Pulmonary artery endothelial cell (primary cell): ENCODE results near the gene VSIG10L2. TPM values are rescaled to one million over a fixed set of nuclear protein-coding genes. Genes with fewer than 3 reads are reported as not detected.

Experiments
- DNase-seq: peaks from one replicate; pipeline ENCODE4 v3.0.0-alpha.2; 2011; ENCODE audit warnings: low read depth, low spot score
- total RNA-seq: library from RNA; depleted of rRNA; stranded (reverse); fragments of >200 nt; gene quantifications from 2 replicates; pipeline ENCODE4 v1.2.3, GENCODE V29; 2014

The VSIG10L2 gene
- total RNA-seq, 1 donor from 2014 or later, result not detected

DNA sequence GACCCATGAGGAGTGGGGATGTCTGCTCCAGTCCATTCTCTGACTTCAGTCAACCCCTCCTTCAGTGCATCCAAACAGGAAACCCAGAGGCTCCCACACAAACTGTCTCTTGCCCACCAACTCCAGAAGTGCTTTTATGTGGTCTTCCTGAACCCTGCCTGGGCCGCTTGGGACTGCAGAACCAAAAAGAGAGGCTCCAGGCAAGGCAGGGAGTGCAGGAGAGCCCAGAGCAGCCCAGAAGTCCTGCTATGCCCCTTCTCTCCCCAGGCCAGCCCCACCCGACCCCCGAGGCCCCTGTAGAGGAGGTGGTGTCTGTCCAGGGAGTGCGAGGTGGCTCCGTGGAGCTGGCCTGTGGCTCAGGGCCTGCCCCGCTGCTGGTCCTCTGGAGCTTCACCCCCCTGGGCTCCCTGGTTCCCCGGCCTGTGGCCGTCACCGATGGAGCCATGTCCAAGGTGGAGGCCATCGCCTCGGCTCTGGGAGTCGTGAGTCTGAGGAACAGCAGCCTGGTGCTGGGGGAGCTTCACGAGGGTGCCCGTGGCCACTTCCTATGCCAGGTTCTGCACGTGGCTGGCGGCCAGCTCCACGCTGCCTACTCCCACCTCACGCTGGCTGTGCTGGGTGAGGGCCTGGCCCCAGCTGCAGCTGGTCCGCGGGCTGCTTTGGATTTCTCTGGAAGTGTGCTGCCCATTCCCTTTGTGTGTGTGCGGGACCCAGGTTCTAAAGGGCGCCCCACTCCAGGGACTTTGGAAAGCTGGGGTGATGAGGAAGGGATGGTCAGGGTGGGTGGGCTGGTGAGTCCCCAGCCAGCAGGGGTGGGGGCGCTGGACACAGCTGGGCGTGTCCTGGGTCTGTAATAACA lies 1.8 kb downstream of the VSIG10L2 start:
- DNase-seq, result no peak

DNA sequence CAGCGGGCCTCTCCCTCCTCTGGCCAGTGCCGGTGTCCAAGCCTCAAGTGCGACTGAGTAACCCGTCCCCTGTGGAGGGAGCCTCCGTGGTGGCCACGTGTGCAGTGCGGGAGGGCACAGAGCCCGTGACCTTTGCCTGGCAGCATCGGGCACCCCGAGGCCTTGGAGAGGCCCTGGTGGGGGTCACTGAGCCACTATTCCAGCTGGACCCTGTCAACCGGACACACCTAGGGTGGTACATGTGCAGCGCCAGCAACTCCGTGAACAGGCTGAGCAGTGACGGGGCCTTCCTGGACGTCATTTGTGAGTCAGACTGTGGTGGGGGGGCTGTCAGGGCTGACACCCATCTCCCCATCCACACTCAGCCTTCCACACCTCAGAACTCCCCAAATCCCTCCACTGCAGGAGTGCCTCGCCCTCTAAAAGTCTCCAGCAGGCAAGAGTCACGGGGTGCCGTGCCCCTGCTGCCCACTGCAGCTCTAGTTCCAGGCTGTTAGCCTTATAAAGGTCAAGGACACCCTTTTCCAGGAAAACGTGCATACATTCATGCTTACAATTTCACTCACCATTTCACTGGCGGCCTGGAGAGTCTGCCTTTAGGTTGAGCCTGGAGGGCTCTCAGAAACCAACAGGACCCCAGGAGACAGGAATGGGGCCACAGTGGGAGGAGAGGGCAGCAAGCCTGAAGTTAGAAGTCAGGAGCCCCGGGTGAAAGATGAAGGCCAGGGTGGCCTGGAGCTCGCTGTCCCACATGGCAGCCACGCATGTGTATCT lies 2.6 kb downstream of the VSIG10L2 start:
- DNase-seq, result no peak

DNA sequence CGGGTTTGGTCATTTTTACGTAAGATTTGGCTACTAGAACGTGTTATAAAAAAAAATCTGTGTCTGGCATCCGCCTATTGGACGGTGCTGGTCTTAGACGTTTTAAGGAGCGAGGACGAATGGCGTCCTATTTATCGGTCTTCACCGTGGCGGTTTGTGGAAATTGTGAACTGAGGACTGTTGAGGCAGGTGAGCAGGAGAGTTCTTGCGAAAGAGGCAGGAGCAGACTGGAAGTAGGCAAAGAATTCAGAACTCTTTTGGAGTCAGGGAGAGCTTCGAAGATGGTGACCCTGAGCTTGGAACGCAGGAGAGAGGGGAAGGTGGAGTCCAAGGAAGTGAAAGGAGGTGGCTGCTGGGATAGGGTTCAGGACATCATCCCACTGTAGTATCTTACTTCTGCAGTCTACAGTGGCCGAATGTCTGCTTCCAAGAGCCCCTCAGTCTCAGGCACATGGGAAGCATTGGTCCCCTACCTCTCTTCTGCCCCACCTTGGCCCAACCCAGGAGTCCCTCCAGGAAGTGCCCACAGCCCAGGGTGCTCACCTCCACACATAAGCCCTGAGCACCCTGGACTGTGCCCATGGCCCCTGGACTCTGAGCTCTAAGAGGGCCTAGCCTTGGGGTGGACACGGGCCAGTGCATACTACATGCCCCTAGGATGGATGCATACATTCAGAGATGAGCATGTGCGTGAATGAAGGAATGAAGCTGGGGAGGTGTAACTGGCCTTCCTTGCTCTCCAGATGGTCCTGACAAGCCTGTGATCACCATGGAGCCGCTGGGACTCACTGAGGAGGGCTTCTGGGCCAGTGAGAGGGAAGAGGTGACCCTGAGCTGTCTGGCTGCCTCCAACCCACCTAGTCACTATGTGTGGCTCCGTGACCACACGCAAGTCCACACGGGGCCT lies 3.7 kb downstream of the VSIG10L2 start:
- no peak for DNase-seq

DNA sequence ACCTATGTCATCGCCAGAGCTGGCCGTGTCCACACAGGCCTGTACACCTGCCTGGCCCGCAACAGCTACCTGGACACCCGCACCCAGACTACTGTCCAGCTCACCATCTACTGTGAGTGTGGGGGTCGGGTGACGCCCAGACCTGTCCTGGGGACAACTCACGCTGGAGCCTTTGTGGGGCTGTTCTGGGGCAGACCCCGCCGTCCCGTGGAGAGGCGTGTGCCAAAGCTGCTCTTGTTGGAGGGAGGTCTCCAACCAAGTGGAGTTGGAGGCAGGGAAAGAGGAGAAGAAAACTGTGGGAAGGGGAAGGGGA lies 4.3 kb downstream of the VSIG10L2 start:
- DNase-seq, result no peak

DNA sequence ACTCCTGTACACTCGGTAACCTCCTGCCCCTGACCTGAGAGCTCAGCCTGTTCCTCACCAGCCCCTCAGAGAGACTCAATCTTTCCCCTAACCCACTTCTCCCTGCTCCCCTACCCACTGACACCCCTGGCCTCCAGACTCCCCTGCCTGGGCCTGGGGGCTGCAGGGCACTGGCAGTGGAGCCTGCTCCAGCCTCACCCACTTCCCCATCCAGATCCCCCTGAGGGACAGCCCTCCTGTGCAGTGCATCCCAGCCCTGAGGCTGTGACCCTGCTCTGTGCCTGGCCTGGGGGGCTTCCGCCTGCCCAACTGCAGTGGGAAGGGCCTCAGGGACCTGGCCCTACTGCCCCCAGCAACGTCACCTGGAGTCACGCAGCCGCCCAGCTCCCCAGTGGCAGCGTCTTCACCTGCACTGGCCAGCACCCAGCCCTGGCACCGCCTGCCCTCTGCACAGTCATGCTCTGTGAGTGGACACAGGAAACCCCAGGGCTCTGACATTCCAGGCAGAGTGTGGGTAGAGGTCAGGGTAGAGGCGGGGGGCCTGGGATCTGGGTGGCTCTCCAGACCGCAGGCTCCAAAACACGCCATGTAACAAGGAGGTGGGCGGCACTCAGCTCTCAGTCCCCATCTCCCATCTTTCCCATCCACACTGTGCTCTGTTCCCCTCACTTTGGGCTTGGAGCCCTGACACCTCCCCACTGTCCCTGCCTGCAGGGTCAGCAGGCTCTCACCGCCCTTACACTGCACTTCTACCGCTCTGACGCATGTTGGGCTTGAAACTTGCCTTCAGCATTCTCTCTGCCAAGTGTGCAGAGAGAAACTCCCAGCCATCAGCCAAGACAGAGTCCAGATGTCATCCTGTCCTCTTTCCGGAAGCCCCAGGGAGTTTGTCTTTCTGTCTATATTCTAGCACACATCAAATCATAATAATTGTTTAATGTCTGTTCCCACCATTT lies 5.1 kb downstream of the VSIG10L2 start:
- DNase-seq, result no peak

DNA sequence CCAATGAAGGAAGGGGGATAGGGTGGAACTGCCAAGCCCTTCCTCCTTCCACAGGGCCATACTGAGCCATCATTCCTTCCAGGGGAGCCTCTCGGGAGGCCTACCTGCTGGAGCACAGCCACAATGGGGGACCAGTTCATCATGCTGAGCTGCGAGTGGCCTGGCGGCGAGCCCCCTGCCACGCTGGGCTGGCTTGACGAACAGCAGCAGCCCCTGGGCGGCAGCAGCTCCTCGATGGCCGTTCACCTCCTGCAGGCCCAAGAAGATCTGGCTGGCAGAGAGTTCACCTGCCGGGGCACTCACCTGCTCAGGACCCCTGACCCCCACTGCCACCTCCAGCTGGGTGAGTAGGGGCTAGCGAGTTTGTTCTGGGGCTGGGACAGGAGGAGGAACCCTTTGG lies 5.9 kb downstream of the VSIG10L2 start:
- no peak for DNase-seq

DNA sequence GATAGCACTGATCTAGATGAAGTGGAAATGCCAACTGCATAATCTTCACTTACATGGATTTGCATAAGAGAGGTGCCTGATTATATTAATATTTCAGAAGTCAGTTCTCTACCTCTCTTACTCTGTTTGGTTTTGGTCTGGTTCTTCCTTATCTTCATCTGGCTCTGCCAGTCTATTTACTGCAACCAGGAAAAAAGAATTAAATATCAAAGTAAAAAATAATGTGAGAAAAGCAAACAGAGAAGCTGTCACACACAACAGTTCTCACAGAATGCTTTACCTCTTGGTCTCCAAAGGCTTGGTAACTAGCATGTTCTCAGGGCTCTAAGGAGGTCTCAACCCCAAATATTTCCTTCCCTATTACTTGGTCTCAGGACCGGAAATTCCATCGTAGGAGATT lies 6.7 kb downstream of the VSIG10L2 start:
- DNase-seq, result no peak

DNA sequence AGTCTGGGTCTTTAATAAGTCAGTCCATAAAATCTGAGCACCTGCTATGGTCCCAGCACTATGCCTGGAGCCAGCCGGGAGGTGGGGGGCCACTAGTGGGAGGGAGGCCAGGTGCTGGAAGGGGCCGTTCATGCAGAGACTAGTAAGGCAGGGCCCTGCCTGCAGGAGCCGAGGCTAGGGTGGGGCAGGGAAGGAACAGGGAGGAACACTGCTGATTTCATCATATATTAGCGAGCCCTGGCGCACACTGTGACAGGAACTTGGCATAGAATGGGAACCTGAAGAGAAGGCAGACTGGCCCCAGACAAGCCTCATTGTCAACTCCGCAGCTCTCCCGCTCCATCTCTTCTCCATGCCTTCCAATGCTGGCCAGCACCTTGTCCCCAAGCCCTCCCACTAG lies 7.1 kb downstream of the VSIG10L2 start:
- no peak for DNase-seq

DNA sequence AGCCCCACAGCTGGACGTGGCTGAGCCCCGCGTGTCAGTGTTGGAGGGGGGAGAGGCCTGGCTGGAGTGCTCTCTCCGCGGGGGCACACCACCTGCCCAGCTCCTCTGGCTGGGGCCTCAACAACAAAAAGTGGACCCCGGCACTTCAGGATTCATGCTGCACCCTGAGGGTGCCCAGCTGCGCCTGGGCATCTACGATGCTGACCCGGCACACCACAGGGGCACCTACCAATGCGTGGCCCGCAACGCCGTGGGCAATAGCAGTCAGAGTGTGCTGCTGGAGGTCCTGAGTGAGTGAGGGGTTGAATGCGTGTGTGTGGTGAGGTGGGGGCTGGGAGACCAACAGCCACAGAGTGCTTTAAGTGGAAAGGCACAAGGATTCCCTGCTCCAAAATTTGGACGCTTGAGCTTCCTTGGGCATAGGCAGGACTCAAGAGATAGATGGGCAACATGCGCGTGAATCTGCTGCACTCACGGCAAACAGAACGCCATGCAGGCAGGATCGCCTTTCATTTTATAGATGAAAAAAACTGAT lies 7.6 kb downstream of the VSIG10L2 start:
- no peak for DNase-seq

DNA sequence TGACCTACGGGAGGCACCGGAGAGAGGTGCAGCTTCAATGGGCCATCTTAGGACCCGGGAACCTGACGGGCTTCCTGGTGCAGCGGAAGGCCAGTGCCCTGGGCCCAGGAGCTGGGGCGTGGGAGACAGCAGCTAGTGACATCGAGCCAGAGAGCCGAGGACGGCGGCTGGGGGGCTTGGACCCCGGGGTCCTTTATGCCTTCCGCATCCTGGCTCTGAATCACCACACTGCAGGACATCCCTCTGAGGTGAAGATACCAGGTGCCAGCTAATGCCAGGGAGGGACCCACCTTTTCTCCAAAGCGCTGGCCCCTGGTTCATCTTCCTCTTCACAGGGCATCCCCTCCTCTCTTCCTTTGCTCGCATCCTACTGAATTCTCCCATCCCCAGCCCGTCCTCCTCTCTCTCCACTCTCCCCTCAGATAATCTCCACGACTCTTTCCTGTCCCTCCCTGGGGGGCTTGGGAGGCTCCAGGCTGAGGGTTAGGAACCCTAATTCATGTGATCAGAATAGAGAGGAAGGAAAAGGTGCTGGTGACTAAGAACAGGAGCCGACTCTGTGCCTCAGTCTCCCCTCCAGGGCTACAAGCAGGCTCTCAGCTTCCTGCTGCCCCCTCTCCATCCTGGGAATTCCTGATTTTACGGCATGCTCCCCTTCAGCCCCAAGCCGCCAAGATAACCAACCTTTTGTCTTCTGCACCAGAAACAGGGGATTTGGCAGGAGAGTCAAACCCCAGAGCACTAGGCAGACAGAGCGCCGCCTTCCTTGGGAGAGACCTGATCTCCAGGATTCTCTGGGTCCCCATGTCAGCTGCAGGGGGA lies 8.5 kb downstream of the VSIG10L2 start:
- no peak for DNase-seq

DNA sequence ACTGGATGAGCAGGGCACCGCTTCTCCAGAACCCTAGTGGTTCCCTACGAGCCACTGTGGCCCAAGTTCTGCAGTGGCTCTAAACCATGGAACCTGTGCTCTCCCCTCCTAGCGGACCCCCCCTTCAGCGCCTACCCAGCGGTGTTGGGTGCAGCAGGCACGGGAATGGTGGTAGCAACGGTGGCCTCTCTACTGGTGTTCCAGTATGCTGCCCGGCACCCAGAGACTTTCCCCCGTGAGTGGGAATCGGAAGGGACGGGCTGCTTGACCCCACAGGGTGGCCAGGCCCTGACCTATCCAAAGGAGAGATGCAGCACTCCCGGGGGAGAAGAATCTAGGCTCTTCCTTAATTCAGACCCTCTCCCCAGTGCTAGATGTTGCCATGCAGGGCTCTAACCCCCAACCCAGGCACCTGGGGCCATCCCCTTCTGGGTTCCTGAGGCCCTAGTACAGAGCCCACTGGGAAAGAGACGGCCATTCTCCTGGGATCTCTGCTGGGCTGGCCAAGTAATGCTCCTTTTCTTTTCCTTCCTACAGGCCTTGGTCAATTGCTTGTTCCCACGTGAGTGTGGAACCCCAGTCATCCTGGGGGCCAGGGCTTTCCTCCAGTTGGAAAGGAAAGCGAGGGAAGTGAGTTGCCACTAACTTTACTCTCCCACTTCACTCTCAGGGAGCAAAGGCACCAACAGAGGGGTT lies 9.2 kb downstream of the VSIG10L2 start:
- no peak for DNase-seq

DNA sequence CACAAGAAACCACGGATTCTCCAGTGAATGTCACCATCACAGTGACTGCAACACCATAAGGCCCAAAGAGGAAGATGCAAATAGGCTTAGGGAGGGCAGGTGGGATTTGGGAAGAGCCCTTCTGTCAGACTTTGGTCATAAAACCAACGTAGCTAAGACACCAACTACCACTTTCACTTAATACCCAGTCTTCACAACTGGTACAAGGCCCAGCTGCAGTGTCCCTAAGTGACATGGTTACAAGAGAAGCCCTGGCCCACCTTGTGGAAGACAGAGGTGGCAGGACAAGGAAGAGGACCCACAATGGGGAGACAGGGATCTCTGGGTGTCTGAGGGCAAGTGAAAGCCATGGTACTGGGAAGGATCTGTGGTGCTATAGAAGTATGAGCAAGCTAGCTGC lies 10.0 kb downstream of the VSIG10L2 start:
- no peak for DNase-seq

DNA sequence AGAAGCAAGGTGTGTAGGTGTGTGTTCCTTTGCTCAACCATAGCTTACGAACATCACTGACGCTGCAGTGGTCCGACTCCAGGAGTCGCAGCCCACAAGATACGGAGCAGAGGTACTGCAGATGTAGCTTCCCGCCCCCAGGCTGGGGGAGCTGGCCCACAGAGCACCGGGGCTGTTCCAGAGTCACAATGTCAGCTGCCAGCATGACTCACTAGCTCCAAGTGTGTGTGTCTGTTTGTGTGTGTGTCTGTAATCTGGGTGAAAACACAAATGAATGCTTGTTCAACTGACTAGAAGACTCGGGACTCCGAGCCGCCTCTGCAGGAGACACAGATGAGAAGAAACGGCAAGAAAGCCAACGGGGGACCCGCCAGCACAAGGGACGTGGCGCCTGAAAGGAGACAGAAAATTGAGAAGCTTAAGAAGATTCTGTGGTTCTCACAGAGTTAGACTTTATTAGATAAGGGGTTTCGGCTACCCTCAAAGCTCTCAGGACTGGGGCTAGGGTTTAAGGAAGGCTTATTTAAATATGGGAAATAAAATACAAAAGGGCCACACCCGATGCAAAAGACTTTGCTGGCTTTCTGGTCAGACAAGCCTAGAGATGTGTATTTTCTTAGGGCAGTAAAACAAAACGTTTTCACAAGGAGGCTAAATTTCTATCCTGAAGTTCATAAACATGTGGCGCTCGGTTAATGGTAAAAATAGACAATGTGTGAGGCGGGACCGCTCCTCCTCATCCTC lies 10.7 kb downstream of the VSIG10L2 start:
- DNase-seq, result no peak

DNA sequence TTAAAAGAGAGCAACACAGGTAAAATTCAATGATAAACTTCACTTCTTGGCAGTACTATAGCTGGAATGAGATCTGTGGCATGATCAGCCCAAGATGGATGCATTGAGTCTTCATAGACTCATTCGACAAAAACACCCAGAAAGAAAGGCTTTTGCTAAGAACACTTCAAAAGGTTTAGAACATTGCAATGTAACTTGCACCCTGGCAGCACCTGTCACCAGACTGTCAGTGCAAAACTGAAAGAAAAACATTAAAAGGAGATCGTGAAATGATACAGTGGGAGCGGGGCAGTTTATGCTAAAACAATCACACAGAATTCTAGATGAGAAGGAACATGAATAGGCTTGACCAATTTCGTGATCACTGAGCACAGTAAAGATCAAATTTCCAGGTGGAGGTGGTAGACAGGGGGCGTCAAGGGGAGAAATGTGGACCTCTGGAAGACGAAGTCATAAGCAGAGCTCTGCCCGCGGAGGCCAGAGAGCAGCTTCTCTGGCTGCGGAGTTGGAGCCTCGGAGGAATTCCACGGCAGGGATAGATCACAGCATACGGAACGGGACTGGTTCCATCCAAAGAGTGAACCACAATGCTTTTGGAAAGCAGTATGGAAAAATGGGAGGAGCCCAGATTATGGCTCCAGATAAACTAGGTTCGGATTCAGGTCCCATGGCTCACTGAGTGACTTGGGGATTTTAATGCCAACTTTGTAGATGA lies 11.9 kb downstream of the VSIG10L2 start:
- no peak for DNase-seq

DNA sequence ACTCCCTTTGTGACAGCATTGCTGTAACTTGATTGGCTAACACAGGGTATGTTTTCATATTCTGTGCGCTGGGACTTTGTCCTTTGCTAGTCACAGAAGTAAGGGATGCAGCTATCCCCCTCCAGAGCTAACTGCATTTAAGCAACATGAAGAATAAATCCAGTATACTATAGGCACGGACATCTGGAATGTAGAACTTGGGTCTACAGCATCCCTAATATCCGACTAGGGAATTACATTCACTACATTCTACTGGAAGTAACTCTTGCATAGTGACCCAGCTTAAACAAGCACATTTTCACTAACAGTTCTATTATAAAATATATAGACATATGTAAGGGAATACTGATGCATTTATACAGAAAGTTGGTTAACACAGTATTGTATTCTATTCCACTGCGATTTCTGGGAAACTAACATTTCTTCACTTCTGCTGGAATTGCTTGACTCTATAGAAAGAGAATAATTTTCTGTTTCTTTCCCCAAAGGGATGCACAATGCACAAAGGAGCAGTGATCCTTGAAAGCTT lies 13.1 kb downstream of the VSIG10L2 start:
- DNase-seq, result no peak

DNA sequence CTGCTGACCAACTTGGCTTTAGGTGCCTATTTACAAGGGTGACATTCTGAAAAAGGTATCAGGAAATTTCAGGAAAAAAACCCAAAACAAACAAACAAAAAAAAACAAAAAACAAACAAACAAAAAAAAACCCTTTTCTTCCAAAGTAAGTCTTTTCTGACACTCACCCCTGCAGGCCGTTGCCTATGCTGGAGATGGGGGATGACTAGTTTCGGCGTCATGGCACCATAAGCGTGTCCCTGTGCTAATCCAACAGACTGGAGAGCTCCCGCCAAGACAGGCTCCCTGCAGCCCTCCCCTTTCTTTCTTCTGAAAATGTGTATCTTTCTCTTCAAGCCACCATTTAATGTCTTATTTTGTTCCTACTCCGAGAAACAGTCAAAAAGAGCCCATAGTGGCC lies 13.7 kb downstream of the VSIG10L2 start:
- no peak for DNase-seq

DNA sequence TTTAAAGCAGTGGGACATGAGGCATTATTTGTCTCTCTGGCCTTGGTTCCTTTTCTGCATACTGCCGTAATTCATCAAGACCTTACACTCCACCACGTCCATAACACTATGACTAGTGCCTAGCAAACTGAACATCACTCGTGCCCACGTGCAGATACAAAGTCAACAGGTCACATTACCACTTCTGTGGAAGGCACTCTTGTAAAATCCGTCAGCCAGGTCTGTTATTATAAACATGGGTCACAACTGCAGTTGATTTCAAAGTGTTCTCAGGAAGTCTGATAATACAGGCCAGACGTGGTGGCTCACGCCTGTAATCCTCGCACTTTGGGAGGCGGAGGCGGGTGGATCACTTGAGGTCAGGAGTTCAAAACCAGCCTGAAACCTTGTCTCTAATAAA lies 14.1 kb downstream of the VSIG10L2 start:
- DNase-seq, result no peak
